ENCODE measurements around the gene FHOD3. TPM values are rescaled to one million over a fixed set of nuclear protein-coding genes. Genes with fewer than 3 reads are reported as not detected.

Gene FHOD3
- total RNA-seq, 3 donors from 2014 or later = 2.7 to 14.4 (median 4.0) TPM

DNA sequence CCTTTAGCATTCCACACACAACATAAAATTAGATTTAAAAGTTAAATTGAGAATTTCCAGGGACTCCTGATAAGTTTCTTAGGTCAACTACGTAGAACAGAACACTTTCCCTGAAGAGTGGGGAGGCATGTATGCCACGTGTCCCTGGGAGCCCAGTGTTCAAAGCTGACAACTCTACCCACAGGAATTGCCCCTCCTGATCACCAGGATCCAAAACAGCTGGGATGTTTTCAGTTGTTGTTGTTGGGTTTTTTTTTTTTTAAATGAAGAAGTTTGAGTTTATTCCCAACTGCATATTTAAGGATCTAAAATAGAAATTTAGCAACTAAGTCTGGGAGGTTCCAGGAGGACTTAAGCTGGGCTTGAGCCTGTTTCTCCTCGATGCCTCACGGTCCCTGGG is 430.8 kb downstream of the FHOD3 start:
- no peaks in the 10 kb centered on the region for H3K36me3 ChIP-seq (ENCODE audit: low read depth)
- intact Hi-C loops (cut with DNase I, micrococcal nuclease) = no loop called here
- H3K4me1 ChIP-seq (ENCODE audit: low read depth) = no peaks in the 10 kb centered on the region
- ATAC-seq (no peak), DNase-seq (no peak)
- TF ChIP-seq, protein P1, sequence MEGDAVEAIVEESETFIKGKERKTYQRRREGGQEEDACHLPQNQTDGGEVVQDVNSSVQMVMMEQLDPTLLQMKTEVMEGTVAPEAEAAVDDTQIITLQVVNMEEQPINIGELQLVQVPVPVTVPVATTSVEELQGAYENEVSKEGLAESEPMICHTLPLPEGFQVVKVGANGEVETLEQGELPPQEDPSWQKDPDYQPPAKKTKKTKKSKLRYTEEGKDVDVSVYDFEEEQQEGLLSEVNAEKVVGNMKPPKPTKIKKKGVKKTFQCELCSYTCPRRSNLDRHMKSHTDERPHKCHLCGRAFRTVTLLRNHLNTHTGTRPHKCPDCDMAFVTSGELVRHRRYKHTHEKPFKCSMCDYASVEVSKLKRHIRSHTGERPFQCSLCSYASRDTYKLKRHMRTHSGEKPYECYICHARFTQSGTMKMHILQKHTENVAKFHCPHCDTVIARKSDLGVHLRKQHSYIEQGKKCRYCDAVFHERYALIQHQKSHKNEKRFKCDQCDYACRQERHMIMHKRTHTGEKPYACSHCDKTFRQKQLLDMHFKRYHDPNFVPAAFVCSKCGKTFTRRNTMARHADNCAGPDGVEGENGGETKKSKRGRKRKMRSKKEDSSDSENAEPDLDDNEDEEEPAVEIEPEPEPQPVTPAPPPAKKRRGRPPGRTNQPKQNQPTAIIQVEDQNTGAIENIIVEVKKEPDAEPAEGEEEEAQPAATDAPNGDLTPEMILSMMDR (IDR thresholded peaks at IDR 0.05) = no peak
- no peaks in the 10 kb centered on the region for H3K9me3 ChIP-seq
- no peak overlapping the region for H3K4me3 ChIP-seq

DNA sequence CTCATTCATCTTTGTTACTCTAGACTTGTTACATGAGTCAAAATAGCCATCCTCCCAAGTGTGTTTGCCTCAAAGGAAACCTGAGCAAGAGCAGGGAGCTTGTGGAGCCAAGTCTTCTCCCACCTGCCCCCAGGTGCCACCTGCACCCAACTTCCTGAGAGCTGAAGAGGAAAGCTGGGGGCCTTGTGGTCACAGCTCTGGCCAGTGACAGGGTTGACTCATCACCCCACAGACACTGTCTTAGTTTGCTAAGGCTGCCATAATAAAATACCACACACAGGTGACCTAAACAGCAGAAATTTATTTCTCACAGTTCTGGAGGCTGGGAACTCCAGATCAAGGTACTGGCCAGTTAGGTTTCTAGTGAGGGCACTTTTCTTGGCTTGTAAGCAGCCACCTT is 431.7 kb downstream of the FHOD3 start:
- intact Hi-C loops (cut with DNase I, micrococcal nuclease) = no loop called here
- DNase-seq (no peak), ATAC-seq (no peak)
- H3K36me3 ChIP-seq (ENCODE audit: low read depth) = no peaks in the 10 kb centered on the region
- no peaks in the 10 kb centered on the region for H3K4me1 ChIP-seq (ENCODE audit: low read depth)
- H3K4me3 ChIP-seq = no peak overlapping the region
- TF ChIP-seq, protein P1 (IDR thresholded peaks at IDR 0.05) = no peak
- H3K9me3 ChIP-seq = no peaks in the 10 kb centered on the region

DNA sequence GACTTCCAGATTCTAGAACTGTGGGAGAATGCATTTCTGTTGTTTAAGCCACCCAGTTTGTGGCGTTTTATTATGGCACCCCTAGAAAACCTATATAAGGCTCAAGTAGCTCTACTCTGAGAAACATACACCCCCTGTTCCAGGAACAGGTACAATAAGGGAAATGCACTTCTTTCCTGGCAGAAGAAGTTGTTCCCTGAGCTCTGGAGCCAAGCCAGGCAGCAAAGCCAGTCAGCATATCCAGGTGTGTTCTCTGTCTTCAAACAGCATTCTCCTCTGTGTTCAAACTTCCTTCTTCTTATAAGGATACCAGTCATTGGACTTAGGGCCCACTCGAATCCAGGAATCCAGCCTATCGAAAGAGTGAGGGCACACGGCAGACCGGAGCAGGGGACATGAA is 434.8 kb downstream of the FHOD3 start:
- TF ChIP-seq, protein P1 (IDR thresholded peaks at IDR 0.05) = no peak
- intact Hi-C loops (cut with DNase I, micrococcal nuclease) = no loop called here

GRCh38 chr18:36733150-36733549 is 435.6 kb downstream of the FHOD3 start:
- intact Hi-C loops (cut with DNase I, micrococcal nuclease) = no loop called here
- H3K36me3 ChIP-seq (ENCODE audit: low read depth) = no peaks in the 10 kb centered on the region
- TF ChIP-seq, protein P1 (IDR thresholded peaks at IDR 0.05) = no peak
- H3K4me1 ChIP-seq (ENCODE audit: low read depth) = no peaks in the 10 kb centered on the region
- no peak overlapping the region for H3K4me3 ChIP-seq
- ATAC-seq (no peak), DNase-seq (no peak)
- no peaks in the 10 kb centered on the region for H3K9me3 ChIP-seq

More for the DNA sequence above, 434.8 kb downstream of the FHOD3 start:
- no peaks in the 10 kb centered on the region for H3K36me3 ChIP-seq (ENCODE audit: low read depth)
- no peak for ATAC-seq
- no peak for DNase-seq
- no peak overlapping the region for H3K4me3 ChIP-seq
- no peaks in the 10 kb centered on the region for H3K9me3 ChIP-seq
- no peaks in the 10 kb centered on the region for H3K4me1 ChIP-seq (ENCODE audit: low read depth)

- ATAC-seq (no peak), DNase-seq (no peak)
- no peaks in the 10 kb centered on the region for H3K4me1 ChIP-seq (ENCODE audit: low read depth)
- TF ChIP-seq, protein P1 (IDR thresholded peaks at IDR 0.05) = no peak
- H3K36me3 ChIP-seq (ENCODE audit: low read depth) = no peaks in the 10 kb centered on the region
- no peaks in the 10 kb centered on the region for H3K9me3 ChIP-seq
- no peak overlapping the region for H3K4me3 ChIP-seq
- intact Hi-C loops (cut with DNase I, micrococcal nuclease) = no loop called here
These were observed 437.1 kb downstream of the FHOD3 start for GRCh38 chr18:36734596-36734995.

- TF ChIP-seq, protein P1 (IDR thresholded peaks at IDR 0.05) = no peak
These were observed 437.6 kb downstream of the FHOD3 start for GRCh38 chr18:36735130-36735529.

More at GRCh38 chr18:36735130-36735529, 437.6 kb downstream of the FHOD3 start:
- no peaks in the 10 kb centered on the region for H3K36me3 ChIP-seq (ENCODE audit: low read depth)
- H3K4me1 ChIP-seq (ENCODE audit: low read depth) = no peaks in the 10 kb centered on the region
- DNase-seq (no peak), ATAC-seq (no peak)
- intact Hi-C loops (cut with DNase I, micrococcal nuclease) = no loop called here
- H3K9me3 ChIP-seq = no peaks in the 10 kb centered on the region
- H3K4me3 ChIP-seq = no peak overlapping the region

Measured in mucosa of descending colon (tissue), 3 donors.